Caco-2 (cell line): ENCODE results near the gene MBP. TPM values are rescaled to one million over a fixed set of nuclear protein-coding genes. Genes with fewer than 3 reads are reported as not detected.

Experiments used
- Bru-seq: library from RNA; stranded (reverse); fragments of 400-500 nt; gene quantifications from one replicate; lab custom pipeline; 2021; lab: Mats Ljungman, UMichigan
- BruChase-seq, 2 experiments: library from RNA; stranded (reverse); fragments of 400-500 nt; gene quantifications; one replicate each; lab custom pipeline; 2021; lab: Mats Ljungman, UMichigan
- BruUV-seq: library from RNA; stranded (reverse); fragments of 400-500 nt; replicated peaks from 2 replicates; lab custom pipeline; 2021; lab: Mats Ljungman, UMichigan
- CTCF ChIA-PET: fragments of 300-600 bp; sonication (Branson Sonifier 250); formaldehyde crosslinking; loops from one replicate; lab custom pipeline; 2022; ENCODE audit warnings: antibody characterized with exemption; lab: Charles Lee
- POLR2A ChIA-PET: fragments of 300-600 bp; sonication (Branson Sonifier 250); formaldehyde crosslinking; loops from one replicate; lab custom pipeline; 2022; ENCODE audit warnings: antibody characterized with exemption; lab: Charles Lee
- DNase-seq, 2 experiments: peaks; one replicate each; pipeline versions ENCODE4 v3.0.0 to v3.0.0-alpha.2; 2020 to 2022
- H3K27me3 ChIP-seq: replicated peaks from 2 replicates; pipeline ENCODE4 v1.6.0; 2011; ENCODE audit warnings: low read length; ENCODE audit not compliant: control insufficient read depth, insufficient read depth
- H3K36me3 ChIP-seq: 2 replicates; pipeline ENCODE4 v1.5.1; 2011; ENCODE audit warnings: low read length; ENCODE audit not compliant: control insufficient read depth, insufficient read depth
- H3K4me1 ChIP-seq: fragments of 250-450 bp; sonication (Bioruptor Pico); 2 replicates; pipeline ENCODE4 v1.5.1; 2020; ENCODE audit warnings: mild to moderate bottlenecking
- H3K4me3 ChIP-seq: 2 replicates; pipeline ENCODE4 v1.5.1; 2011; ENCODE audit warnings: low read depth, mild to moderate bottlenecking, control low read depth, low read length
- H3K9me3 ChIP-seq: fragments of 250-450 bp; sonication (Bioruptor Pico); 2 replicates; pipeline ENCODE4 v1.5.1; 2020; ENCODE audit warnings: mild to moderate bottlenecking, moderate library complexity
- H3K27ac Mint-ChIP-seq: one replicate; pipeline ENCODE4 v1.8.0; 2022; ENCODE audit warnings: mixed read lengths; ENCODE audit not compliant: unreplicated experiment
- H3K27me3 Mint-ChIP-seq: one replicate; pipeline ENCODE4 v1.8.0; 2022; ENCODE audit warnings: mixed read lengths; ENCODE audit not compliant: insufficient read depth, unreplicated experiment
- H3K36me3 Mint-ChIP-seq: one replicate; pipeline ENCODE4 v1.8.0; 2022; ENCODE audit warnings: mild to moderate bottlenecking, mixed read lengths; ENCODE audit not compliant: insufficient read depth, unreplicated experiment
- H3K4me1 Mint-ChIP-seq: one replicate; pipeline ENCODE4 v1.8.0; 2022; ENCODE audit warnings: low read depth, mixed read lengths; ENCODE audit not compliant: unreplicated experiment
- H3K4me3 Mint-ChIP-seq: one replicate; pipeline ENCODE4 v1.8.0; 2022; ENCODE audit warnings: mild to moderate bottlenecking, moderate library complexity, mixed read lengths; ENCODE audit not compliant: unreplicated experiment
- H3K9me3 Mint-ChIP-seq: one replicate; pipeline ENCODE4 v1.8.0; 2022; ENCODE audit warnings: mixed read lengths; ENCODE audit not compliant: unreplicated experiment
- intact Hi-C: fragments of 100-400 bp; cut with micrococcal nuclease; formaldehyde crosslinking; loops from one replicate; pipeline ENCODE4 v1.10.0; 2022; ENCODE audit not compliant: unreplicated experiment
- long read RNA-seq: library from polyadenylated mRNA; stranded (forward); transcript quantifications from one replicate; pipeline ENCODE4 v2.0.0, GENCODE V29; 2022
- total RNA-seq: library from RNA; stranded (reverse); gene quantifications from 2 replicates; pipeline ENCODE4 v1.2.3, GENCODE V29; 2022
- TF ChIP-seq, protein P1 (sequence below), 2 experiments: fragments of 200-600 bp in 1 of 2; IDR thresholded peaks; 1 replicate in 1 of 2; 2 replicates in 1 of 2; pipeline versions ENCODE4 v1.5.1 to v1.8.0; 2011 to 2022; ENCODE audit warnings: antibody characterized with exemption in 1 of 2, control low read depth in 1 of 2, inconsistent platforms in 1 of 2, low read depth in 1 of 2, low read length in 1 of 2, mild to moderate bottlenecking in 1 of 2, moderate library complexity in 1 of 2; ENCODE audit not compliant: insufficient read depth in 1 of 2, severe bottlenecking in 1 of 2, unreplicated experiment in 1 of 2

Gene MBP
- total RNA-seq (7.9 and 11.4 TPM in 2 replicates), Bru-seq, nascent RNA (percentile 54 among the genes with signal in this experiment), BruChase-seq, experiment 1, labeled RNA remaining after a 2-hour chase (percentile 53 among the genes with signal in this experiment), BruChase-seq, experiment 2, labeled RNA remaining after a 6-hour chase (percentile 47 among the genes with signal in this experiment)
- long read RNA-seq, full-length matches to known transcripts: 4 of 9 reads
- long read RNA-seq, partial matches to known transcripts: 1 of 9 reads
- long read RNA-seq, other reads (novel, unspliced or antisense): 4 of 9 reads

- Histone ChIP-seq H3K9me3 (no peaks in the 10 kb centered on the region), H3K36me3 (no peaks in the 10 kb centered on the region), H3K27me3 (no peaks in the 10 kb centered on the region), H3K4me1 (no peaks in the 10 kb centered on the region), H3K4me3 (peak within 1 kb of the TSS; percentile 48)
- ChIA-PET POLR2A (interaction anchor here (1.0 to 2.1 kb wide), 2 partner anchors 11 to 18 kb away, joined by 3 to 9 read pairs; no protein-coding TSS in a partner anchor), CTCF (interaction anchor here (0.7 to 2.0 kb wide), 2 partner anchors 63 to 79 kb away, joined by 4 to 6 read pairs; no protein-coding TSS in a partner anchor)
- H3K27ac Mint-ChIP-seq: no peak within 1 kb of the TSS
- H3K4me1 Mint-ChIP-seq: no peaks in the 10 kb centered on the region
- intact Hi-C loops: loop anchor here (2.0 to 5.0 kb wide), 3 partner anchors 44 to 80 kb away; no protein-coding TSS in a partner anchor
- H3K36me3 Mint-ChIP-seq: no peaks in the 10 kb centered on the region
- H3K27me3 Mint-ChIP-seq: no peaks in the 10 kb centered on the region
- BruUV-seq: no TSS peak
- no peaks in the 10 kb centered on the region for H3K9me3 Mint-ChIP-seq
- peak; percentile 46 to 77 for DNase-seq
- peak within 1 kb of the TSS; percentile 75 for H3K4me3 Mint-ChIP-seq
- TF ChIP-seq, protein P1, sequence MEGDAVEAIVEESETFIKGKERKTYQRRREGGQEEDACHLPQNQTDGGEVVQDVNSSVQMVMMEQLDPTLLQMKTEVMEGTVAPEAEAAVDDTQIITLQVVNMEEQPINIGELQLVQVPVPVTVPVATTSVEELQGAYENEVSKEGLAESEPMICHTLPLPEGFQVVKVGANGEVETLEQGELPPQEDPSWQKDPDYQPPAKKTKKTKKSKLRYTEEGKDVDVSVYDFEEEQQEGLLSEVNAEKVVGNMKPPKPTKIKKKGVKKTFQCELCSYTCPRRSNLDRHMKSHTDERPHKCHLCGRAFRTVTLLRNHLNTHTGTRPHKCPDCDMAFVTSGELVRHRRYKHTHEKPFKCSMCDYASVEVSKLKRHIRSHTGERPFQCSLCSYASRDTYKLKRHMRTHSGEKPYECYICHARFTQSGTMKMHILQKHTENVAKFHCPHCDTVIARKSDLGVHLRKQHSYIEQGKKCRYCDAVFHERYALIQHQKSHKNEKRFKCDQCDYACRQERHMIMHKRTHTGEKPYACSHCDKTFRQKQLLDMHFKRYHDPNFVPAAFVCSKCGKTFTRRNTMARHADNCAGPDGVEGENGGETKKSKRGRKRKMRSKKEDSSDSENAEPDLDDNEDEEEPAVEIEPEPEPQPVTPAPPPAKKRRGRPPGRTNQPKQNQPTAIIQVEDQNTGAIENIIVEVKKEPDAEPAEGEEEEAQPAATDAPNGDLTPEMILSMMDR (IDR thresholded peaks at IDR 0.05; ENCODE audit: insufficient read depth in 1 of 2, low read depth in 1 of 2, low read length in 1 of 2, severe bottlenecking in 1 of 2, unreplicated experiment in 1 of 2): no peak
These were observed at the start of gene MBP for GRCh38 chr18:77132369-77133050. TSS of gene MBP (minus strand) at chr18:77132783. CDS start at chr18:77105261, 27,522 bp downstream.

GRCh38 chr18:77181950-77182707 lies 49.5 kb upstream of the MBP start:
- Mint-ChIP-seq H3K4me1 (no peaks in the 10 kb centered on the region), H3K4me3 (no peak overlapping the region), H3K36me3 (no peaks in the 10 kb centered on the region), H3K27ac (no peak overlapping the region), H3K27me3 (no peaks in the 10 kb centered on the region), H3K9me3 (peaks cover 9% of the 10 kb centered on the region)
- DNase-seq: no peak
- intact Hi-C loops: no loop called here
- TF ChIP-seq, protein P1 (IDR thresholded peaks at IDR 0.05; ENCODE audit: insufficient read depth in 1 of 2, low read depth in 1 of 2, low read length in 1 of 2, severe bottlenecking in 1 of 2, unreplicated experiment in 1 of 2): no peak
- BruUV-seq: no TSS peak
- Histone ChIP-seq H3K27me3 (no peaks in the 10 kb centered on the region), H3K4me3 (no peak overlapping the region), H3K36me3 (no peaks in the 10 kb centered on the region), H3K4me1 (no peaks in the 10 kb centered on the region), H3K9me3 (no peaks in the 10 kb centered on the region)
- ChIA-PET CTCF (no interaction called here), POLR2A (no interaction called here)

GRCh38 chr18:77178559-77178958 lies 46.0 kb upstream of the MBP start:
- intact Hi-C loops: no loop called here

More at GRCh38 chr18:77178559-77178958, 46.0 kb upstream of the MBP start:
- H3K27ac Mint-ChIP-seq: no peak overlapping the region
- no peak overlapping the region for H3K4me3 Mint-ChIP-seq
- H3K27me3 Mint-ChIP-seq: no peaks in the 10 kb centered on the region
- ChIA-PET POLR2A (no interaction called here), CTCF (no interaction called here)
- no peak for DNase-seq
- Histone ChIP-seq H3K9me3 (no peaks in the 10 kb centered on the region), H3K36me3 (no peaks in the 10 kb centered on the region), H3K4me1 (no peaks in the 10 kb centered on the region), H3K27me3 (no peaks in the 10 kb centered on the region), H3K4me3 (no peak overlapping the region)
- H3K9me3 Mint-ChIP-seq: no peaks in the 10 kb centered on the region
- no TSS peak for BruUV-seq
- H3K4me1 Mint-ChIP-seq: no peaks in the 10 kb centered on the region
- TF ChIP-seq, protein P1 (IDR thresholded peaks at IDR 0.05; ENCODE audit: insufficient read depth in 1 of 2, low read depth in 1 of 2, low read length in 1 of 2, severe bottlenecking in 1 of 2, unreplicated experiment in 1 of 2): no peak
- no peaks in the 10 kb centered on the region for H3K36me3 Mint-ChIP-seq
